Transverse colon (tissue), 4 donors: ENCODE measurements around the gene MESD.

Source experiments
- EP300 ChIP-seq: sonication (generic); formaldehyde crosslinking; IDR thresholded peaks from one replicate; pipeline ENCODE4 v1.6.1; 2017; ENCODE audit warnings: antibody characterized with exemption, low read depth
- POLR2A ChIP-seq: fragments of 450-650 bp; IDR thresholded peaks from one replicate; pipeline ENCODE4 v1.6.1; 2016; ENCODE audit warnings: antibody characterized with exemption, mild to moderate bottlenecking, moderate library complexity
- POLR2AphosphoS5 ChIP-seq, 3 donors: sonication (generic); formaldehyde crosslinking; IDR thresholded peaks; one replicate each; pipeline ENCODE4 v1.6.1; 2016; ENCODE audit warnings: antibody characterized with exemption in 3 of 3
- TF ChIP-seq, protein P1 (sequence below), 5 experiments: fragments of 200-600 bp in 3 of 5; fragments of 450-650 bp in 2 of 5; sonication (generic) in 3 of 5; IDR thresholded peaks; 1 replicate in 2 of 5; 2 replicates in 3 of 5; pipeline ENCODE4 v1.5.1; 2016 to 2017; ENCODE audit warnings: antibody characterized with exemption in 5 of 5, inconsistent platforms in 3 of 5, mild to moderate bottlenecking in 2 of 5, moderate library complexity in 1 of 5

DNA sequence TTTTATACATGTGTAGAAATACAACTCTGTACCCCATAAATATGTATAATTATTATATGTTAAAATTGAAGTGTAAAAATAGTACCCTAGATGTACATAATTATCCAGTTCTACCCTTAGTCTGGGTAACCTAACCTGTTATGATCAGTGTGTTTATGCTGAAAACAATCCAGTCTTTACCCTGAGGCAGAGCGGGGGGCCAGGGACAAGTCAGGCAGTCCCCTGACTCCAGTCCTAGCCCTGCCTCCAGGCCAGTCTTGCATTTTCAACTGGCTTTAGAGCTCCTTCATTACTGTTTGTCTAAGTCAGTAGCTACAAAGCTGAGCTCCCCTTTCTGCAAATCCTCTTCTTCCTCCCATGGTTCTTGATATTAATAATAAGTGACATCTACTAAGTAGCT, 3.1 kb downstream of the MESD start:
- TF ChIP-seq POLR2AphosphoS5 (IDR thresholded peaks at IDR 0.05) = no peak
- TF ChIP-seq, protein P1, sequence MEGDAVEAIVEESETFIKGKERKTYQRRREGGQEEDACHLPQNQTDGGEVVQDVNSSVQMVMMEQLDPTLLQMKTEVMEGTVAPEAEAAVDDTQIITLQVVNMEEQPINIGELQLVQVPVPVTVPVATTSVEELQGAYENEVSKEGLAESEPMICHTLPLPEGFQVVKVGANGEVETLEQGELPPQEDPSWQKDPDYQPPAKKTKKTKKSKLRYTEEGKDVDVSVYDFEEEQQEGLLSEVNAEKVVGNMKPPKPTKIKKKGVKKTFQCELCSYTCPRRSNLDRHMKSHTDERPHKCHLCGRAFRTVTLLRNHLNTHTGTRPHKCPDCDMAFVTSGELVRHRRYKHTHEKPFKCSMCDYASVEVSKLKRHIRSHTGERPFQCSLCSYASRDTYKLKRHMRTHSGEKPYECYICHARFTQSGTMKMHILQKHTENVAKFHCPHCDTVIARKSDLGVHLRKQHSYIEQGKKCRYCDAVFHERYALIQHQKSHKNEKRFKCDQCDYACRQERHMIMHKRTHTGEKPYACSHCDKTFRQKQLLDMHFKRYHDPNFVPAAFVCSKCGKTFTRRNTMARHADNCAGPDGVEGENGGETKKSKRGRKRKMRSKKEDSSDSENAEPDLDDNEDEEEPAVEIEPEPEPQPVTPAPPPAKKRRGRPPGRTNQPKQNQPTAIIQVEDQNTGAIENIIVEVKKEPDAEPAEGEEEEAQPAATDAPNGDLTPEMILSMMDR (IDR thresholded peaks at IDR 0.05) = no peak
- TF ChIP-seq EP300 = no peak
- TF ChIP-seq POLR2A = no peak
